GM03348 (cell line): ENCODE results near the gene DOK3.
A peak's percentile ranks its signal among the peaks of the same experiment; 100 is the strongest.
"Not testable (repeated sequence)": the region's sequence is repeated elsewhere in the genome, so short reads cannot be mapped to it uniquely, and the experiment has no call there.

Source experiments
- DNase-seq: peaks from one replicate; pipeline ENCODE4 v3.0.0; 2012; ENCODE audit warnings: low spot score

The DOK3 gene

DNA sequence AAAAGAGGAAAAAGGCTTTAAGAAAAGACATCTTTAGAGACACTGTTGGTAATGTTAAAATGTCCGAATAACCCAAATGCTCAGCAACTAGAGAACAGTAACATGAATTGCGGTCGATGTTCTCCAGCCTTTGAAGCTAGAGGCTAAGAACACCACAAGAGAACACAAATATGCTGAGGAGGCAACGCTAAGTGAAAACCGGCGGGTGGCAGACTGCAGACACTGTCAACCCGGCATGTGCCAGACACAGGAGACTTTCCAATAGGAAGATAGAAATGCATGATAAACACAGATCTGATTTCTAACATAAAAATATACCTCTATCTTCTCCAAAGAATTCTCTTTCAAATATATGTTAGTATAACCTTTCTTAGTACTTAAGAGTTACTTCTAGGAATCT is 25.5 kb upstream of the DOK3 start:
- DNase-seq: no peak

DNA sequence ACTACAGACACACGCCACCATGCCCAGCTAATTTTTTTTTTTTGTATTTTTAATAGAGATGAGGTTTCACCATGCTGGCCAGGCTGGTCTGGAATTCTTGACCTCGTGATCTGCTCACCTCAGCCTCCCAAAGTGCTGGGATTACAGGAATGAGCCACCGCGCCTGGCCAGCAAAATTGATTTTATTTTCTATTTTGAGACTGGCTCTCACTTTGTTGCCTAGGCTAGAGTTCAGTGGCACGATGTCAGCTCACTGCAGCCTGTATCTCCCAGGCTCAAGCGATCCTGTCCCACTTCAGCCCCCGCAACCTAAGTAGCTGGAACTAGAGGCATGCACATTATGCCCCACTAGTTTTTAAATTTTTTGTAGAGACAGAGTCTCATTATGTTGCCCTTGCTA is 24.8 kb upstream of the DOK3 start:
- not testable (repeated sequence) for DNase-seq

GRCh38 chr5:177531209-177531940 is 21.7 kb upstream of the DOK3 start:
- no peak for DNase-seq

DNA sequence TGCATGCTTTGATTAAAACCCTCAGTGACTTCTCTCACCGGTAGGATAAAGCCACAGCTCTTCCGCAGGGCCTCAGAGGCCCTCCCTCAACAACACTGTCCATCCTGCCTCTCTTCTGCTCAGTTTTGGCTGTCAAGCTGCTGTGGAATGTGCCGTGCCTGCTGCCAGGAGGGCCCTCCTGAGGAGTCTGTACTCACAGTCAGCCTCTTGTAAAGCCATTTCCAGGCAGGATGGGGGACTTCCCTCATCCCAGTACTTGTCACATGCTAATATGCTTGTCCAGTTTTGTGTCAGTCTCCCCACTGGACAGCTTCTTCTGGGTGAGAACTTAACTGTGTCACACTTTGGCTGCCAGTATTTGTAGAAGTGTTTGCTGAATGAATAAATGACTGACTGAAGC is 21.0 kb upstream of the DOK3 start:
- no peak for DNase-seq

DNA sequence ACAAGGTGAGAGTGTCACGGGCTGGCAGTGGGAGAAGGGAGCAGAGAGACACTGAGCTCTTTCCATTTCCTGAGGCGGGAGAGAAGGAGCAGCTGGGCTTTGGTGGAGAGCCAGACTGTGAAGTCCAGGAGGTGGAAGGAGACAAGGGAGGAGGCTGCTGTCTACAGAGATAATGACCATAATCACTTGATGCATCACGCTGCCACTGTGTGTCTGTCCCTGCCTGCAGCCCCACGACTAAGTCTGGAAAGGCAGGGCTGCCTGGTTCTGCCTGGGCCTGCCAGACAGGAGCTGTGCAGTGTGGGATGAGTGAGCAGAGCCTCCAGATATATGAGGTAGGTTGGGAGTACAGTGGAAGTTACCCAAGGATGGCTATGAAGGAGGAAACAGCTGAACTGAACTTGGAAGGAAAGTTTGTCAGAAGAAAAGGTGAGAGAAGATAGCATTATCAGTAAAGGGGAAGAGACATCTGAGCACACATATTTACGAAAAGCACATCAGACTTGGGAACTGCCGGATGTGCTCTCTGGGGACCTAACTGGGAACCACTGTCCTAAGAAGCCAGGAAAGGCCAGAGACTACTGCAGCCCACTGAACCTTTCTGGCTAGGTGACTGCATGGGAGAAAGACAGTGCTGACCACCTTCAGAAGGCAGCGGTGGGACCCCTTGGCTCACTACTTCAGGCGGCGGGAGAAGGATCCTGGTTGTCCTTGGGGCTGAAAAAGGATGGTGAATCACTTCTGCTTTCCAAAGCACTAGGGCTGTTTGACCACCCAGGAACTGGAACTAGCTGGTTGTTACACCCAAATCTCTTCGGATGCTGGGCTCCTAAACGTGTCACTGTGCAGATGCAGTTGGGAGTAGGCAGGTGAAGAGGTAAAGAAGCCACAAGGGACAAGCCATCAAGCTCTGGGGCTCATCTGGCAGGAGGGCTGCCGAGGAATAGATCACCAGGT is 19.9 kb upstream of the DOK3 start:
- no peak for DNase-seq

DNA sequence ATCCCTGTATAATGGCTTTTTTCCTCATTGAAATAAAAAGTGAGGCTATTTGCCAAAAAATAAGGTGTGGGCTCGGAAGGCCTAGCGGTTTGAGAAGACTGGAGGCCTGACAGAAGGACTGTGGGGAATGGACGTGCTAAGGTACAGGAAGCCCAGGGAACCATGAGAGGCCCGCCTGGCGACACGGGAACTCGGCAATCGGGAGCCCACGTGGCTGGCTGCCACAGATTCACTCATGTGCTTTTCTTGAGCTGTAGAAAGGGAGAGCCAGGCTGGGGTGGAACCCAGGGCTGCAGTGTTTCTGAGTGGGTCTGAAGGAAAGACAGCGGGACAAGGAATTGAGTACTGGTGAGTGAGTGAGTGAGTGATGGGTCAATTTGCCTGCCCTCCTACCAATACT is 19.0 kb upstream of the DOK3 start:
- no peak for DNase-seq

DNA sequence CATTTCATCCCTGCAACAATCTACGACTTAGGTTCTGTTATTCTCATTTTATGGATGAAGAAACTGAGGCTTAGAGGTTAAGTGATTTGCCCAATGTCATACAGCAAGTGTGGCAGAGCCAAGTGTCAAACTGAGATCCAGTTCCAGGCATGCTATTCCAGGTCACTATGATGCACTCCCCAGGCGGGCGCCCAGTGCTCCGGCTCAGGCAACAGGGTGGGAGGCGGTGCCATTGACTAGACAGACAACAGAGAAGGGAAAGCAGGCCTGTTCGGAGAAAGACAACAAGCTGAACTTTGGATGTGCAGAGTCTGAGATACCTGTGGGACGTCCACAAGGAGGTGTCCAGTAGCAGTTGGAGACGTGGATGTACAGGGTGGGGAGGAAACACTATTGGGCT is 18.0 kb upstream of the DOK3 start:
- DNase-seq: no peak

GRCh38 chr5:177526791-177527190 is 17.2 kb upstream of the DOK3 start:
- DNase-seq: no peak

GRCh38 chr5:177526191-177526590 is 16.6 kb upstream of the DOK3 start:
- no peak for DNase-seq

DNA sequence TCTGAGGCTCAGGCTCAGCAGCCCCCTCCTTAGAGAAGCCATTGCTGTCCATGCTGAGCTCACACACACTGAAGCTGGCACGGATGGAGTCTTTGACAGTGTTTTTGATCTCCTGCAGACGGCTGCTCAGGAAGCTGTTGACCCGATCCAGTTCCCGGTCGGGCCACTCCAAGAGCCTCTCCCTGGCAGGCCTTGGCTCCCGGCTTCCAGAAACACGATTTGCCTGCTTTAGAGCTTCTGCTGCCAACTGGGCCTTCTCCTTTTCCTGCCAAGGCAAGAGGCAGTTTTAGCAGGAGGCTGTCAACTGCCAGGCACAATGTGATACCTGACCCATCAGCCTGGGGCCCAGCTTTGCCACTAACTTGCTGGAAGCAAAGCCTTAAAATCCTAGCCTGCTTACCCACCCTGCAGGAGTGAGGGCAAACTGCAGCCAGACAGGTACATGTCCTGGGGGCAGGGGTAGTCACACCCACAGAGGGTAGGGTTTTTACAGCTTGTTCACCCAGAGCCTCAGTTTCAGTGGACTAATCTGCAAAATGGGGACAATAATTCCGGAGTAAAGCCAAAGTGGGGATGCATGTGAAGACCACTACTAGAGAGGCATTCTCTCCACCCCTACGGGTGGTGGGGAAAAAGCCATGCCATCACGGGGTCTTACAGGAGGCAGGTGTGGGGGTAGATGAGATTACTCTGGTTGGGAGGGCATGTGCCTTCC is 15.5 kb upstream of the DOK3 start:
- no peak for DNase-seq

- no peak for DNase-seq
Measured at GRCh38 chr5:177524539-177524900, 14.9 kb upstream of the DOK3 start.

DNA sequence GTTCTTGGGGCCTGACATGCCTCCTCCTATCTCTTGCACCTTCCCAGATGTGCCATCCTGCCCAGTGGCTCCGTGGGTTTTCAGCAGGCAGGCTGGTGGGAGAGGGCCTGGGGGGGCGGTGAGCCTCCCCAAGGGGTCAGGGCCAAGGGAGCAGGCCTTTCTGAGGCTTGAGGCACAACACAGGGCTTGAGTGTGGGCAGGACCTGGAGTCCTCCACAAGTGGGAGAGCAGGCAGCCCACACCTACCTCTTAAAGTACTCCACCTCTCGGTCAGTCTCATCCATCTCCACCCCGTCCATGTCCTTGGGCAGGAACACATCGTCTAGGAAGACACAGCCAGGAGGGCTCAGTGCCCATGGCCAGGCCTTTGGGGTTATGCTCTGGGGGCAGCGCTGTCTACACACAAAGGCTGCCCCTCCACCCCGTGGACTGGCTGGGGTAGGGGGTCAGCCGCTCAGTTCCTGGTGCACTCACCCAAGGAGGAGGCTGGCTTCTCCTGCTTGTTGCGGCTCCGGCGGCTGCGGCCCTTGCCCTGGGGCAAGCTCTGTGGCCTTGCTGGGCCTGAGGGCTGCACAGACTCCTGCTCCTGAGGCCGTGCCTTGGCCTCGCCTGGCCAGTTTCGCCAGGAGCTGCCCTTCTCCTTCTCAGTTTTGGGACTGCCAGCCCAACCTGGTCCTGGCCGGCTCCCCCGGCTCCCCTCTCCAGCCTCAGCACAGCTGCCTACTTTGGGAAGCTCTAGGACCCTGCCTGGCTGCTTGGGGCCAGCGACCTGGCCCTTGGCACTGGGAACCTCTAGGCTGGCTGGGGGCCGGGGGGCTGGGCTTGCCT is 14.3 kb upstream of the DOK3 start:
- no peak for DNase-seq

- DNase-seq: no peak
Measured at GRCh38 chr5:177520916-177521513, 11.4 kb upstream of the DOK3 start.

- DNase-seq: no peak
Measured at GRCh38 chr5:177520271-177520670, 10.6 kb upstream of the DOK3 start.

- DNase-seq: no peak
Measured at GRCh38 chr5:177519463-177520235, 10.0 kb upstream of the DOK3 start.

DNA sequence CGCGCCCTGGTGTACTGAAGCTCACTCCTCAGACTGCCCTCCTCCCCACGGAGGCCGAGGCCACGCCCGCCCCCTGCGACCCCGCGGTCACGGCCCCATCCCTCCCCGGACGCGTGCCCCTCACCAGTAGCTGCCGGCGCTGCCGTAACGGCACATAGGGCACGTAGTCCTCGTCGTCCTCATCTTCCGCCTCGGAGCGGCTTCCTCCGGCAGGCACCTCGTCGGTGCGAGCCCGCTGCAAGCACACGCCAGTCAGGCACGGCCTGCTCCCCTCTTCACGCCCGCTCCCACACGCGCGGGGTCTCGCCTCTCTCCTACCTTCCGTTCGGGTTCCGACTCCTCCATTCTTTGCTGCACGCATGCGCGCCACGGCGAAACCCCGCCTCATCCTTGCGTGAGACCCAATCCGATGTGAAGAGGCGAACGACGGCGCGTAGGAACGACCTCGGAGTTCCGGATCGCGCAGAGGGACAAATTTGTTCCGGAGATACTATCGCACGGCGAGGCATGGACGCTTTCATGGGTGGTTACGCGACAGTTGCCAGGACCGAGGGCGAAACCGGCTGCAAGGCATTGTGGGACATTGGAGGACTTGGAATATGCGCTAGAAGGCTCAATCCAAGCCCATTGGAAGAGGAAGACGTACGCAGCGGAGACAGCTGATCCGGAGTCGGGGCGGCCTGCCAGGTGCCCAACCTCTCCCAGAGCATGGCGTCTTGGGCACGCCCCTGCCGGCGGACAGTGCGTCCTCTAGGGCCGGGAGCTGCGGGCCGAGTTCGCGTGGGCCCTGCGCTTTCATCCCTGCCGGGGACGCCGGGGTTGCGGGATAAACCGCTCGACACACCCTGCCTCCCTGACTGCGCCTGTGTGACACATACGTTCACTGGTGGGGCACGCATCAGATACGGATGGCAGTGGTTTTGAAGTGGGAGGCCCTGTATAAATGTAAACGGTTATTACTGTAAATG is 7.3 kb upstream of the DOK3 start, which contains the start of gene DDX41:
TSS of gene DDX41 (minus strand) at position 361 of the 968 bp plus-strand sequence. CDS start at position 345, 16 bp downstream.
- DNase-seq: peak; percentile 97

GRCh38 chr5:177515580-177515979 is 6.0 kb upstream of the DOK3 start:
- no peak for DNase-seq

DNA sequence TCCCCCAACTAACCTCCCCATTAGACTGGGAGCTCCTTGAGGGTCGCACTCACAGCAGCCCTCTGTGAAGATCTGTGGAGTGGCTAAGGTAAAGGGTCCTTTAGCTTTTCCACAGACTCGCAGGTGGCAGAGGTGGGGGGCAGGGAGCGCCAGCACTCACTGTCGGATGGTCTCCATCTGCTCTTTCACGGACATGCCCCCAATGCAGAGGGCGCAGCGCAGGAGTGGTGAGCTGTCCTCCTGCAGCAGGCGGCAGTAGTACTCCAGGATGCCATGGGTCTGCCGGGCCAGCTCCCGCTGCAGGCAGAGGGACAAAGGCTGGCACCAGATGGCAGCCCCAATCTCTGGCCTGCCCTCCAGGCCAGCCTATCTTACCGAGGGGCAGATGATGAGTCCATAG is 4.9 kb upstream of the DOK3 start:
- no peak for DNase-seq

GRCh38 chr5:177513500-177513899 is 3.9 kb upstream of the DOK3 start:
- DNase-seq: no peak
